T-helper 1 cell treated with Interleukin-12 subunit alpha and Interleukin-12 subunit beta and Interleukin-4 antibody, amounts not matched to agents 30 μg/mL and 1 μg/mL, for 36 hours (primary cell): ENCODE results near the gene INPP5E.

Source experiments
- H3K27ac Mint-ChIP-seq: one replicate; pipeline ENCODE4 v1.8.0; 2021; ENCODE audit warnings: mild to moderate bottlenecking, mixed read lengths
- H3K27me3 Mint-ChIP-seq: one replicate; pipeline ENCODE4 v1.8.0; 2021; ENCODE audit warnings: low read depth, mixed read lengths
- H3K36me3 Mint-ChIP-seq: one replicate; pipeline ENCODE4 v1.8.0; 2021; ENCODE audit warnings: low read depth, mixed read lengths
- H3K4me1 Mint-ChIP-seq: one replicate; pipeline ENCODE4 v1.8.0; 2021; ENCODE audit warnings: low read depth, mixed read lengths
- H3K4me3 Mint-ChIP-seq: one replicate; pipeline ENCODE4 v1.8.0; 2021; ENCODE audit warnings: mild to moderate bottlenecking, moderate library complexity, mixed read lengths
- H3K9me3 Mint-ChIP-seq: one replicate; pipeline ENCODE4 v1.8.0; 2021; ENCODE audit warnings: mixed read lengths

INPP5E gene

DNA sequence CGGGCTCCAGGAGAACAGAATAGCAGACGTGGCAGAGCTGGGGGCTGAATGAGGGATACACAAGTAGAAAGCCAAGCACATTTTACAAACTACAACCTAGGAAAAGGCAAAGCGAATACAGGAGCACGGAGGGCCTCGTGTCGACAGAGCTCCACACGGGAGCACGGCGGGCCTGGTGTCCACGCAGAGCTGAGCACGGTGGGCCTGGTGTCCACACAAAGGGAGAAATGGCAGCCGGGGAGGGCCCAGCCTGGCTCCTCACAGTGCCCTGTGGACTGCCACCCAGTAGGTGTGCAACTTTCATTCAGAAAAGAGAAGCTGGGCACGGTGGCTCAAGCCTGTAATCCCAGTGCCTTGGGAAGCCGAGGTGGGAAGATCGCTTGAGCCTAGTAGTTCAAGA lies 3.4 kb upstream of the INPP5E start:
- H3K27ac Mint-ChIP-seq: no peak overlapping the region
- no peaks in the 10 kb centered on the region for H3K9me3 Mint-ChIP-seq
- peaks cover 4% of the 10 kb centered on the region for H3K4me1 Mint-ChIP-seq
- peaks cover 35% of the 10 kb centered on the region for H3K36me3 Mint-ChIP-seq
- no peaks in the 10 kb centered on the region for H3K27me3 Mint-ChIP-seq
- no peak overlapping the region for H3K4me3 Mint-ChIP-seq

DNA sequence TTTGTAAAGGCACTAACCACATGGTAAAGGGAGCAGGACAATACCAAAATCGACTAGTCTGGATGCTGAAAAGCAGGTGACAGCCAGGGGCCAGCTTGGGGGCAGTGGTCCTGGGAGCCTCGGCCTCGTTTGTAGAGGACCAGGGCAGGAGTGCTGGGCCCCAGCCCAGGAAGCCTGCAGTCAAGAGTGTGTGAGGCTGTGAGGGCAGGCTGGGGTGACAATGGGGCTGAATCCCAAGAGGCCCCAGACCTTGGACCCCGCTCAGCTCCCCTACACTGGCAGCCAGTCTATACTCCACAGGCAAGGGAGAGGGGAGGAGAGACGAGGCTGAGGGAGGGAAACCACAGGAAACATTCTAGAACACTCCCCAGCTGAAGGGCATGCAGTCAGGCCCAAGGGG lies 2.6 kb upstream of the INPP5E start:
- Mint-ChIP-seq H3K27ac (no peak overlapping the region), H3K4me1 (peaks cover 12% of the 10 kb centered on the region), H3K36me3 (peaks cover 29% of the 10 kb centered on the region), H3K27me3 (no peaks in the 10 kb centered on the region), H3K4me3 (no peak overlapping the region), H3K9me3 (no peaks in the 10 kb centered on the region)

DNA sequence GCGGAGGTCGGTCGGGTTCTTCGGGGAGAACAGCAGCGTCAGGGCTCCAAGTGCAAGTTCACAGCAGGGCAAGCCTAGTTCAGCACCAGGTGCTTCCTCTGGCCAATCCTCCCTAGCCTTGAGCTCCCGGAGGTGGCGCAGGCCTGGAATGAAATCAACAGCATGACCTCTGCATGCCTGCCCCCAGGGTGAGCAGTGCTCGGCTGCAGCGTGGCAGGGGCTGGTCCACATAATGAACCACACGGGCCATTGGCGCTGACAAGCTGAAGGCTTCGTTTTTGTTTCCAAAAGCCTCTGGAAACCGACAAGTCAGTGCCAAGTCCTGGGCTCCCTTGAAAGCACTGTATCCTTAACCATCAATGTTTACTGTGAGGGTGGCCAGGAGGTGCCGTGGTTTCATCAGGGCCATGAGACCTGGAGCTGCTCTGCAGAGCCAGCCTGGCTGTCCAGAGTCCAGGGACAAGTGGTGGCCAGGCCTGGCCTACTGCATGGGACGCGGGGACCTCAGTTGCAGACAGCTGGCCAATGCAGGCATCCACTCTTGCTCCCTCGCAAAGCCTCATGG lies 2.1 kb upstream of the INPP5E start:
- H3K27ac Mint-ChIP-seq: no peak overlapping the region
- H3K4me3 Mint-ChIP-seq: no peak overlapping the region
- no peaks in the 10 kb centered on the region for H3K9me3 Mint-ChIP-seq
- peaks cover 25% of the 10 kb centered on the region for H3K36me3 Mint-ChIP-seq
- H3K4me1 Mint-ChIP-seq: peaks cover 17% of the 10 kb centered on the region
- no peaks in the 10 kb centered on the region for H3K27me3 Mint-ChIP-seq

DNA sequence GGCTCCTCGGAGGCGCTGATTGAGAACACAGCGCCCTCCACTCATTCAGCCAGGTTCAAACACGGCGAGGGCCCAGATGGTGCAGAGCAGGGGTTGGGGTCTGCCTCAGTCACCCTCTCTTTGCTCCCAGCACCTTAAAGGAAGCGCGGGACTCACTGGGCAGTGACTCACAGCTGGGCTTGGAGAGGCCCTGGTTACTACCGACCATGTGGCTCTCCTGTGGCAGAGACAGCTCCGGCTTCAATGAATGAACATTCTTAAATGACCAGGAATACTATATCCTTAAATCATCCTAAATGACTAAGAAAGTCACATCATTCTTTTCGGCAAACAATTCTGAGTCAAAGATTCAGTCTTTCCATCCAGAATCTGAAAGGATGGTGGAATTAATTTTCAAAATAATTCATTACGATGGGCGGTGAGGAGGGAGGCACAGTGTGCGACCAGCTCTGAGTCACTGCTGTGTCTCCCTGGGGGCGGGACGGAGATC lies 1.6 kb upstream of the INPP5E start:
- Mint-ChIP-seq H3K36me3 (peaks cover 22% of the 10 kb centered on the region), H3K4me1 (peaks cover 20% of the 10 kb centered on the region), H3K27ac (no peak overlapping the region), H3K9me3 (no peaks in the 10 kb centered on the region), H3K4me3 (no peak overlapping the region), H3K27me3 (no peaks in the 10 kb centered on the region)

DNA sequence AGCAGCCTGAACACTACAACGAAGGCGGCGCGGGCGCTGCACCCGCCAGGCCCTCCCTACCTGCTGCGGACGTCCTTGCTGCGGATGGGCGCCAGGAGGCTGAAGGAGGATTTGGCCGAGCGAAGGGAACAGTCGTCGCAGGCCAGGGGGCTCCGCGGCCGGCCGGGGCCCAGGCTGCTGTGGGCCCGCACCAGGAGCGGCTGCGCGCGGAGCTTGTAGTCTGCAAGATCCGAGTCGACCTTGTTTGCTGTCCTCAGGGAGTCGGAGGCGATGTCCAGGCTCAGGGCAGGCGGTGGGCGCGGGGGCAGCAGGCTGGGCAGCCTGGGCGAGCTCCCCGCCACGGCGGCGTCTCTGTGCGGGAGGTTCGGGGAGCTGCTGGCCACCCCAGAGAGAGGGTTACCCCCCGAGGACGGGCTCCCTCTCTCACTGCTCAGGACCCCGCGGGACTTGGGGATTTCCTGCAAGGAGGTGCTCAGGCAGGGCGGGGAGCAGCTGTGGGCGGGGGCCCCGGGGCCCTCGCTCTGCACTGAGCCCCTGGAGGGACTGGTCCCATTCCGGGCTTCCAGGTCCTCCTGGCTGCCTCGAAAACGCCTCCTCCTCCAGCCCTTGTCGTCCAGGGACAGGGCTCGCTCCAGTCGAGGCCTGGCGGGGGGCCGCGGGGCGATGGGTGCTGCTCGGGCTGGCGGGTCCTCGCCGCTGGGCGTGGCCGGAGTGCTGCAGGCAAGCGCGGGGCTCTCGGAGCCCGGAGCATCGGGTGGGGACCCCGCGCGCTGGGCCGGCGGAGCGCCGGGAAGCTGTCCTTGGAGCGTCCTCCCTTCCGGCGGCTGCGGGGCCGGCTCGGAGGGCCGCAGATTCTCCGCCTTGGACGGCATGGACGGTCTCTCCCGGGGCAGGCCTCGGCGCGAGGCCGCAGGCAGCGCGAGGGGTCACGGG lies 831 bp downstream of the INPP5E start:
- H3K27me3 Mint-ChIP-seq: no peaks in the 10 kb centered on the region
- peaks cover 21% of the 10 kb centered on the region for H3K36me3 Mint-ChIP-seq
- peak overlapping the region; percentile 59 for H3K27ac Mint-ChIP-seq
- peak overlapping the region; percentile 88 for H3K4me3 Mint-ChIP-seq
- peaks cover 24% of the 10 kb centered on the region for H3K4me1 Mint-ChIP-seq
- H3K9me3 Mint-ChIP-seq: no peaks in the 10 kb centered on the region

DNA sequence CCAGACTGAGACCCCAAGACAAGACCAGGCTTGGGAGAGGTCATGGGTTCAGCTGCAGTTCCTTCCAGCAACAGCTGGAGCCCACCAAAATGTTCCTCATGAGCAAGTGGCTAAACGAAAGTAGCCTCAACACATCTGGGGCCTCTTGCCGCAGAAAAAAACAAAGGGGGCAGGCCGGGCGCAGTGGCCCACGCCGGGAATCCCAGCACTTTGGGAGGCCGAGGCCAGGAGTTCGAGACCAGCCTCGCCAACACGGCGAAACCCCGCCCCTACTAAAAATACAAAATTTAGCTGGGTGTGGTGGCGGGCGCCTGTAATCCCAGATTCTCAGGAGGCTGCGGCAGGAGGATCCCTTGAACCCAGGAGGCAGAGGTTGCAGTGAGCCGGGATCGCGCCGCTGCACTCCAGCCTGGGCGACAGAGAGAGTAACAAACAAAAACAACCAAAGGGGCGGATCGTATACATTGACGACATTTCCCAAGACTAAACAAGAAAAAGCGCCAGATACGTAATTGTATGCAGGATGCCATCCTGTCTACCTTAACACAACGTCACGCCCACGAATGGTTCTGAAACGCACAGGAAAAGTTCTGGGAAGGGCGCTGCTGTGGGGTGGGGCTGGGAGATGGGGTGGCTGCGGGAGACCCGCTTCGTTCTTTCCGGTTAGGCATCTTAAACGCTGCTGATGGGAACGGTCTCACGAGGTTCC lies 1.7 kb downstream of the INPP5E start:
- Mint-ChIP-seq H3K36me3 (peaks cover 16% of the 10 kb centered on the region), H3K27me3 (no peaks in the 10 kb centered on the region), H3K9me3 (no peaks in the 10 kb centered on the region), H3K4me1 (peaks cover 22% of the 10 kb centered on the region), H3K4me3 (peak overlapping the region; percentile 88), H3K27ac (peak overlapping the region; percentile 59)

DNA sequence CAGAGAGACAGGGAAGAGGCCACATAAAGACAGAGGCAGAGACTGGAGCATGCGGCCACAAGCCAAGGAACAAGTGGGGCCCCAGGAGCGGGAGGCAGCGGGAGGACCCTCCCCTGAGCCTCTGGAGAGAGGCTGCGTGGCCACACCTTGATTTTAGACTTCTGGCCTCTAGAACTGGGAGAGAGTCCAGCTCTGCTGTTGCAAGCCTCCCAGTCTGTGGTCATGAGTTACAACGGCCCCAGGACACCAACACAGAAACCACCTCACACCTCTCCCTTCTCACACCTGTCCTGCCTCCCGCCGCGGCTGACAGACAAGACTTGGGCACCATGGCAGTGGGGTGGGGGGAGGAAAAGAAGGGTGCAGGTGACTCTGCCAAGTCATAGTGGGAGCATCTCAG lies 2.2 kb downstream of the INPP5E start:
- Mint-ChIP-seq H3K9me3 (no peaks in the 10 kb centered on the region), H3K27ac (no peak overlapping the region), H3K27me3 (no peaks in the 10 kb centered on the region), H3K4me1 (peaks cover 22% of the 10 kb centered on the region), H3K4me3 (peak overlapping the region; percentile 88), H3K36me3 (peaks cover 11% of the 10 kb centered on the region)

DNA sequence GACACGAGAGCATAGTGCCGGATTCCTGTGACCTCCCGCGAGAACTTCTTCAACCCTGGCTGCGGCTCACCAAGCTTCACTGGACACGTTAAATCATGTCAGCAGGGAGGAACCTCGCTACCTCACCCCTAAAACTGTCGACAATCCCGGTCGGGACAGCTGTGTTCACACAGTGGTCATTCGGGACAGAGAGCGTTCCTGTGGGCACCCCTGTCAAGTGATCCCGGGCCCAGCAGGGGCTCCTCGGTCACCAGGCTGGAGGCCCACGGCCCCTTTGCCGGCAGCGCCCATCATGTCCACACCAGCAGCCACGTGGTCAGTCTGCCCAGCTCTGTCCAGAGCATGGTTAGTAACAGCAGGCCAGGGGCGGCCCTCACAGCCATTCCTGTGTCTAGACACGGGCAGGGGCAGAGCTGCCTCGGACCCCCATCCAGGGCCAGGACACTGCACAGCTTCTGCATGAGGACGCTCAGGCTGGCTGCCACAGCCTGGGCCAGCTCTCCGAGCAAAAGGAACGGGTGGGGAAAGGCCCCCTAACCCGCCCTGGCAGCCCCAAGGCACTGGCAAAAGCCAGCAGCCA lies 3.5 kb downstream of the INPP5E start:
- Mint-ChIP-seq H3K36me3 (peaks cover 5% of the 10 kb centered on the region), H3K27ac (no peak overlapping the region), H3K9me3 (no peaks in the 10 kb centered on the region), H3K27me3 (no peaks in the 10 kb centered on the region), H3K4me1 (peaks cover 22% of the 10 kb centered on the region), H3K4me3 (peak overlapping the region; percentile 88)

DNA sequence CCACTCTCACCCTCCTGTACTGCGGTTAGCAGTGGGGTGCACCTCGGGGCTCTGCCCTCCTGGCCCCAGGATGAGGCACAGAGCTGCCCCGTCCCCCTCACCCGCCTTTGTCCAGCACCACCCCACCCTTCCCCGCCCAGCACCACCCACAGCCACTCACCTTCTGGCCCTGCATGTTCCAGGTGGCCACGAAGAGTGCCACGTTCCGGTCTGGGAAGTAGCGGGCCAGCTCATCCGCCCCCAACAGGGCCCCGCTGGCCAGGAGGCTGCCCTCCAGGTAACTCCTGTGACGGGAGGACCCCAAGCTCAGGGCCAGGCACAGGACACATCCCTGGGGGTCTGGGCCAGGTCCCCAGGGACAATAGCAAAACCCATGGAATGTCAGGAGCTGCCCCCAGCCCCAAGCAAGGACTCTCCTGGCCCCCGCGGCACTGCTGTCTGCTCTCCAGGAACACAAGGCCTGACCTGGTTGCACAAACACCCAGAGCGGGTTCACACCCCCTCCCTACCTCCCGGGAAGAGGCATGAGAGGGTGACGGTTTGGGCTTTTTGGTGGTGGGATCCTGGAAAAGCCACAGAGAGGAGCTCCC lies 5.0 kb downstream of the INPP5E start:
- Mint-ChIP-seq H3K4me1 (peaks cover 22% of the 10 kb centered on the region), H3K4me3 (no peak overlapping the region), H3K27ac (no peak overlapping the region), H3K9me3 (no peaks in the 10 kb centered on the region), H3K36me3 (peaks cover 4% of the 10 kb centered on the region), H3K27me3 (no peaks in the 10 kb centered on the region)

DNA sequence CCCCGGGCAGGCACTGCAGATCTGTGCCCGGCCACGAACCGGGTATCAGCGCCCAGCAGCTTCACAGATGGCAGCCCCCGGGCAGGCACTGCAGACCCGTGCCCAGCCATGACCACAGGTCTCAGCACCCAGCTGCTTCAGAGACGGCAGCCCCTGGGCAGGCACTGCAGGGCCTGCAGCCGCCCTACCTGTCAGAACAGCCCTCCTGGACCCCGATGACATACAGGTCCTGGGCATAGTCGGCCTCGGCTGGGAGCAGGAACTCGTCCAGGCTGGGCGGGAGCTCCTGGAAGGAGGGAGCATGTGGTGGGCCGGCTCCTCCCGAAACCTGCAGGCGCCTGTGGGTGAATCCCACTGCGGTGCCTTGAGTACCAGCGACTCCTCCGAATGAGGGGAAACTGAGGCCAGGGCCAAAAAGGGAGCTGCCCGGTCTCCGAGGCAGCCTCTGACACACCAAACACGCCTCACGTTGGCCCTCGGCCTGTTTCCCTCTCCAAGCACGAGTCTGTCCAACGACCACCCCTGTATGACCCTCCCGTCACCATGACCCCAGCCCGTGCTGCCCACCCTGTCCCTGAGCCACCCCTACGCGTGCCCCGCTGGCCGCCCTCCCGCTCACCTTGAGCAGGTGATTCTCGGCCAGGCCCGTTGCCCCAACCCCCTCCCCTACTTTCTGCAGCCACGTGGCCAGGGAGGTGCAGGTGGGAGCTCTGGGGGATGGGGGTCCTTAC lies 5.6 kb downstream of the INPP5E start:
- Mint-ChIP-seq H3K9me3 (no peaks in the 10 kb centered on the region), H3K27ac (no peak overlapping the region), H3K4me1 (peaks cover 22% of the 10 kb centered on the region), H3K27me3 (no peaks in the 10 kb centered on the region), H3K4me3 (no peak overlapping the region), H3K36me3 (peaks cover 4% of the 10 kb centered on the region)

DNA sequence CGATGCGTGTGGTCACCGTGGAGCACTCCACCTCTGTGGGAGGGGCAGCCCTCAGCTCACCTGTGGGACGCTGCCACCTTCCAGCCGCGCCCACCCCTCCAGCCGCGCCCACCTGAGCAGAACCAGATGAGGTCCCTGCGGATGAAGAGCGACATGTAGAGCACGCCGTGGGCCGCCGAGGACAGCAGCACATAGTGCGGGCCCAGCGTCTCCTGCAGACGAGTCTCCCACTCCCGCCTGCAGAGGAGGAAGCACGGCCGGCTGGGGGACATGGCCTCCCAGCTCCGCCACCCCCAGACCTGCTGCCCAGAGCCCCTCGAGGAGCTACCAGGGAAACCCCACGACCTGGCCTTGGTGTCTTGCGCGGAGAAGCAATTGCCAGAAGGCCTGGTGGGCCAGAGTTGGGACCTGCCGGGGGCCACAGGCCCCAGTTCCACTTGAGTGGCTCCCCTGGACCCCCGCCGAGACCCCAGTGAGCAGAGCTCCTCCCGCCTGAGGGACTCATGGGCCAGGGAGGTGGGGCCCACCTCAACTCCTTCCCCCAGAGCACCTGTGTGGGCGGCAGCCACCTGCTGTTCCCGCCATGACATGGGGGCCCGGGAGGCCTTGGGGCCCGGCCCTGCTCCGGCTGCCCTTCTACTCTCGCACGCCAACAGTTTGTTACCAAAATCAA lies 6.5 kb downstream of the INPP5E start:
- peaks cover 8% of the 10 kb centered on the region for H3K36me3 Mint-ChIP-seq
- no peaks in the 10 kb centered on the region for H3K27me3 Mint-ChIP-seq
- H3K4me1 Mint-ChIP-seq: peaks cover 20% of the 10 kb centered on the region
- no peak overlapping the region for H3K27ac Mint-ChIP-seq
- H3K4me3 Mint-ChIP-seq: no peak overlapping the region
- H3K9me3 Mint-ChIP-seq: no peaks in the 10 kb centered on the region

DNA sequence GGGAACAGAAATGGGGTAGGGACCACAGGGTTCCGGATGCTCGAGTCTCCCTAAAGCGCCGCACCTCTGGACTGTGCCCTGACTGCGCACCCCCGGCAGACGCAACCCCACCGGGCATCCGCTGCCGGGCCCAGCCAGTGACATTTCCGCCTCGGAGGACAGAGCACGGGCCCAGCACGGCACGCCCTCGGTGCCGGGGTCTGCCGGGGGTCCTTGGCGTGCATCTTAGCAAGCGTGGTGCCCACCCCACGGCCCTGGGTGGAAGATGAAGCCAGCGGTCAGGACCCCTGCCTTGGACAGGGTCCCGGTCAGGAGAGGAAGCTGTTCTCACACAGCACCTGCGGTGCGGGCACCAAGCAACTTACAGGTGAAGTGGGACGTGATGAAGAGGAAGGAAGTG lies 7.1 kb downstream of the INPP5E start:
- Mint-ChIP-seq H3K4me3 (no peak overlapping the region), H3K27me3 (no peaks in the 10 kb centered on the region), H3K4me1 (peaks cover 15% of the 10 kb centered on the region), H3K9me3 (no peaks in the 10 kb centered on the region), H3K36me3 (peaks cover 9% of the 10 kb centered on the region), H3K27ac (no peak overlapping the region)

DNA sequence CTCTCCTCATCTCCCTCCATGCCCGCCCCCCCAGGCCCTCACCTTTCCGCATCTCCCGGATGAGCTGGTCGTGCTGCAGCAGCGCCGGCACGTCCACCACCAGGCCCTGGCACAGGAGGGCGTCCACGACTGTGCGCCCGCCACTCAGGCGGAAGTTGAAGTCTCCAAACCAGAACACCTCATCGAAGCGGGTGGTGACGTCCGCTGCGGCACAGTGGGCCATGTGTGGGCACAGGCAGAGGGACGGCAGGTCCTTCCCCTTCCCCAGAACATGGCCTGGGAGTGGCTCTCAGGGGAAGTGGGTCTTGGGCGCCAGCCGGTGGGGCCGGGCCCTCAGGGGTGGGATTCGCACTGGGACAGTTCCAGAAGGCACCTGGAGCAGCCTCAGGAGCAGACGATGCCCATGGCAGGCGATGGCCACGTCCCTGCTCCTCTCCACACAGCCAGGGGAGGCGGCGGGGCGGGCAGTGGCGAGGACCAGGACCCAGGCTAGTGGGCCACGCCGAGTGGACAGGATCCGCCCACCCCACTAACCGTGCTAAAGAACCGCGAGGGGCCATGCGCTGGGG lies 7.8 kb downstream of the INPP5E start:
- peaks cover 9% of the 10 kb centered on the region for H3K36me3 Mint-ChIP-seq
- no peaks in the 10 kb centered on the region for H3K27me3 Mint-ChIP-seq
- H3K9me3 Mint-ChIP-seq: no peaks in the 10 kb centered on the region
- H3K4me1 Mint-ChIP-seq: peaks cover 8% of the 10 kb centered on the region
- no peak overlapping the region for H3K4me3 Mint-ChIP-seq
- H3K27ac Mint-ChIP-seq: no peak overlapping the region
